Stimulated activated CD4-positive, alpha-beta T cell treated with anti-CD3 and anti-CD28 coated beads, Interleukin-1b, Interleukin-23, amount 100 ng/mL, for 48 hours (primary cell): ENCODE data around the gene CERS6.

Experiments
- DNase-seq: peaks from one replicate; pipeline ENCODE4 v3.0.0-alpha.2; 2020

The CERS6 gene

DNA sequence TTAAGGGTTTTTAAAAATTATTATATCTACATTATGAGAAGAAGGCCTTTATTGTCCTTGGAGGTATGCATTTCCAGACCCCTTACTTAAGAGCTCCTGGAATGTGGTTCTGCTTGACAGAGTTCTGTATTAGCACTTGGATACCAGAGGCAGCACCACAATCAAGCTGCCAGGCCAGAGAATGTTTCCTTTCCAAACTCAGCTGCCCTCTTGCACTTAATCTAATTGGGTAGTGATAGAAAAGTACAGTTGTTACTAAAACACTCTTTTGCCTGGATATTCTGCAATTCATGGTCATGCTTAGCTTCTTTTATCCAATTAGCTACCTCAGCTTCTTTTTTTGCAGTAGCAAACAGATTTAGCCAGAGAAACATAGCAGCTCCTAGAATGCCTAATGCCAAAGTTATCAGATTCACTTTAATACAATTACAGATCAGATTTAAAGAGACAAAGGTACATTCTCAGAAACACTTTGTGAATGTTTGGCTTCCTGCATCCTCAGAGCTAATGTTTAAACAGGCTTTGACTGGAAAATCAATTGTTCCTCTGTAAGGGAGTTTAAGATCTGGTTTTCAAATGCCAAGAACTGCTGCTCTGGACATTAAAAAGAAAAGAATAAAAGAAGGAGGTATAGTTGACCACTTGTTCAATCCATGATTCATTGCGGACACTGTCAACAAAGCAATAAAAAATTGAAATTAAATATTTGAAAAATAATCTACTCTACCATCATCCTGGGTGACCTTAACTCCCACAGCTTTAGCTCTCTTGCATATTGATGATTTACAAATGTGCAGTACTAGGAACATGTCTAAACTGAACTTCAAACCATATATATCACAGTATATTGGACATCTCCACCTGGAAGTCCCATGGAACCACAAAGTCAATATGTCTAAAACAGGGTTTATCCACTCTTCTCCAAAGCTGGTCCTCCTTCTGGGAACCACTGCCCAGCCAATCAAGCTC lies 359.2 kb downstream of the CERS6 start:
- DNase-seq: no peak

DNA sequence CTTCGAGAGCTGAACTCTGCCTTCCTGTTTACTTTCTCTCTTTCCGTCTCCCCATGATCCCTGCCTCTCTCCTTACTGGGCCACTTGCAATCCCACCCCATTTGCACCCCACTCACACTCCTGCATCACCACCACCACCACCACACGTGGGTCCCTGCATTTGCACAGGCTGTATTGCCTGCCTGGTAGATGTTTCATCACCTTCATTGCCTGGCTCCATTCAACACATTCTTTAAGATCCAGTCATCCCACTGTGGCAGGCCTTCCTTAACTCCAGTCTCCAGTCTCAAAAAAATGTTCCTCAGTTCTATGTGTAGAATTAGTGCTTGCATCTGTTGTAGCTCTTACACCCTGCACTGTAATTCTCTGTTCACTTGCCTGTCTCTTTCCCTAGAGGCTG lies 360.3 kb downstream of the CERS6 start:
- DNase-seq: no peak

DNA sequence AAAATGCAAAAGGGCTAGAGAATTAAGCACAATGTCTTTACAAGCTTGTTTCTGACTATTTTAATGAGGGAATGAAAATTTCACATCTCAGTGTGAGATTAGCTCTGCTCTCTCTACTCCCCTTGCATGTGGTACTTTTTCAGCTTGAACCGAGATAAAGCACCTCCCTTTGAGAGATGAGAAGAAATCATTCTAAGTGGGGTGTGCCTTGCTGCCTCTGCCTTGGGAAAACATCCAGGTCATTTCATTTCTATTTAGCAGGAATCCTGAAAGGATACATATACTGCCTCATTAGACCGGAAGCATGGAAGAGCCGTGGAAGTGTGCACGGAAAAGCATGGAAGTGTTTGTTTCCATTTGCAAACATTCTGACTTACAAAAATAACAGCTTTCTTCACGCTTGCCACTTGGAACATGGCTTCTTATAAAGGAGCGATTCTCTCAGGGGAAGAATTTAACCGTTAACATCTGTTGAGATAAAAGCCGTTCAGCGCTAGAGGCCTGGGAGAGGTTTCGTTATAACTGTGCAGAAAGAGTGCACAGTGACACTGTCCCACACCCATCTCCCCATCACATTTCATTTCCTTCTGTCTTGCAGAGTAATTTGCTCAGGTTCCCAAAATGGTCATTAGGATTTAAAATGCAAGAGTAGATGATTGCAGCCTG lies 363.1 kb downstream of the CERS6 start:
- no peak for DNase-seq

DNA sequence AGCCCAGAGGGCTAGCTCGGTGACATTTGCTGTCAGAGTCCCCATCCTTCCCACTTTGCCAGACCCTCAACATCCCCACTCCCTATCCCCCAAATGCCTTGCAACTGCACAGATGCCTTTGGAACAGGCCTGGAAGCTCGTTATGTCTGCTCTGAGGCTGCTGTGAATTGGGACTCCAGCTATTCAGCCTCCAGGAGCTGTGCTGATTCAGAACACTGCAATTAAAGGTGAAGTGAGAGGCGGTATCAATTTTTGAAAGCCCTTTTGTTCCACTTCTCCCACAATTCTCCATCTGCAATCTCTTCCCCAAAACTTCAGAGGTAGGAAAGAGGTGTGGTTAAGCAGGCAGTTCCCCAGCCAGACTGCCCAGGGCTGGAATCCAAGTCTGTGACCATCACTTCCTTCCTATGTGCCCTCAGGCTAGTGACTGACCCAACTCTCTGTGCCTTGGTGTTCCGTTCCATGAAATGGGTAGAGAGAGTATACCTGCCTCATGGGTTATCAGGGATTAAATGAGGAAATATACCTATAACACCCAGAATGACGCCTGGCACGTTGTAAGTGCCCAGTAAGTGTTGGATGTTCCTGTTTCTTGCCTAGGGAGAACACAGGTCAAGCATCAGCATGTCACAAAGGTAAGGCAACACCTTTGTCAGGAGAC lies 363.9 kb downstream of the CERS6 start:
- no peak for DNase-seq

DNA sequence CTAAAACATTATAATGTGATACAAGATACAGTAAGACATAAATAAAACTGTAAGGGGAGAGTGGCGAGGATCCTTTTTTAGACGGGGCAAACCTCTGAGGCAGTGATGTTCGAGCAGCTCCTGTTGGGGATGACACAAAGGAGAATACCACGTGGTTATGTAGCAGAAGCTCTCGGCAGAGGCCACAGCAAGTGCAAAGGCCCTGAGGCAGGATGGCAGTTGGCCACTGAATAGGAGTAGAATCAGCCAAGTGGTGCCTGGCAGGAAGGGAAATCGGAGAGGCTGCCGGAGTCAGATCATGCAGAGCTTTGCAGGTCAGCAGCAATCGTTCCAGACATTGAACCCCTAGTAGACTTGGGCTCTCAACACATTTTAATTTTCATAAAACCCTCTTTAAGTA lies 365.5 kb downstream of the CERS6 start:
- DNase-seq: no peak

DNA sequence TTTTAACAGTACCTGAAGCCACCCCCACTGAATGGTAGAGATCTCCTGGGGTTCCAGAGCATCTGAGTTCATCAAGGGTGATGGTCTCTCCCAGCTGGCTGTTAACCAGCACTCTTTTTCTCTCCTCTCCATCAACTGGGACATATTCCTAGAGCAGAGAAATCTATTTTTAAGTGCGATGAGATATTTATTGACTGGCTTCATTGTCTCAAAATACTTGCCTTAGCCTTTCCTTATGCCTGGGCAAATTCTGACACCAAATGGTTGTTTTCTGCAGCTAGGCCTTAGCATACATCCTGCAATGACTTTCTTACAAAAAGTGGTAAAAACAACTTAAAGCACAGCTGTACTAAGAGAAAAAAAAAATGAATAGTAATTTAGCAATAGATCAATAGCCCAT lies 365.9 kb downstream of the CERS6 start:
- no peak for DNase-seq
